HCT116 (cell line): ENCODE data around the gene GPC4. TPM values are rescaled to one million over a fixed set of nuclear protein-coding genes. Genes with fewer than 3 reads are reported as not detected.

Experiments used
- ATAC-seq: fragments of 200-7000 bp; cut with Tn5 transposase; 2 replicates; pipeline ENCODE4 v1.9.1; 2020; ENCODE audit warnings: mild to moderate bottlenecking, moderate library complexity
- BruUV-seq: library from RNA; stranded (reverse); fragments of 400-500 nt; replicated peaks from 2 replicates; lab custom pipeline; 2021; lab: Mats Ljungman, UMichigan
- CTCF ChIA-PET: fragments of 300-600 bp; sonication (Branson Sonifier 250); formaldehyde crosslinking; loops from one replicate; lab custom pipeline; 2021; ENCODE audit warnings: antibody characterized with exemption; lab: Charles Lee
- POLR2A ChIA-PET: fragments of 300-600, 350-600 bp; sonication (Branson Sonifier 250); formaldehyde crosslinking; loops from one replicate; lab custom pipeline; 2021; ENCODE audit warnings: antibody characterized with exemption; lab: Charles Lee
- RAD21 ChIA-PET, 2 experiments: fragments of 300-600 bp; sonication (Branson Sonifier 250); formaldehyde crosslinking; loops; one replicate each; lab custom pipeline; 2023; ENCODE audit warnings: low total read pairs in 2 of 2; ENCODE audit not compliant: uncharacterized antibody in 2 of 2, unreplicated experiment in 2 of 2, low non-redundant PET in 1 of 2; lab: Charles Lee
- DNase-seq: peaks from one replicate; pipeline ENCODE4 v3.0.0-alpha.2; 2010; ENCODE audit warnings: low read depth, low spot score
- H2AFZ ChIP-seq: fragments of 200-600 bp; shearing (Covaris generic), sonication (generic); 2 replicates; pipeline ENCODE4 v1.6.1; 2017; ENCODE audit warnings: low read depth, mixed run types, mixed read lengths, antibody characterized with exemption, low read length; ENCODE audit not compliant: poor library complexity, severe bottlenecking
- H3K27ac ChIP-seq: 2 replicates; pipeline ENCODE4 v1.5.1; 2012; ENCODE audit warnings: low read depth, low read length
- H3K27me3 ChIP-seq: fragments of 200-600 bp; sonication (generic); 2 replicates; pipeline ENCODE4 v1.6.1; 2016; ENCODE audit warnings: mixed run types, low read length, mixed read lengths; ENCODE audit not compliant: insufficient read depth
- H3K36me3 ChIP-seq, 2 experiments: fragments of 200-500 bp in 1 of 2; fragments of 200-600 bp in 1 of 2; sonication (Bioruptor generic) in 1 of 2; sonication (generic) in 1 of 2; 2 replicates each; pipeline versions ENCODE4 v1.5.1 to v1.6.1; 2014 to 2016; ENCODE audit warnings: low read length in 2 of 2, inconsistent platforms in 1 of 2, mixed read lengths in 1 of 2, mixed run types in 1 of 2; ENCODE audit not compliant: insufficient read depth in 2 of 2, control insufficient read depth in 1 of 2
- H3K4me1 ChIP-seq, 2 experiments: fragments of 200-600 bp in 1 of 2; sonication (generic) in 1 of 2; 2 replicates each; pipeline versions ENCODE4 v1.5.1 to v1.6.1; 2012 to 2017; ENCODE audit warnings: low read length in 2 of 2, inconsistent platforms in 1 of 2, mild to moderate bottlenecking in 1 of 2, mixed read lengths in 1 of 2, mixed run types in 1 of 2, moderate library complexity in 1 of 2; ENCODE audit not compliant: insufficient read depth in 2 of 2, control insufficient read depth in 1 of 2
- H3K4me2 ChIP-seq: fragments of 200-600 bp; sonication (generic); 2 replicates; pipeline ENCODE4 v1.6.1; 2017; ENCODE audit warnings: mixed run types, low read length, mixed read lengths
- H3K4me3 ChIP-seq, 2 experiments: fragments of 200-600 bp in 1 of 2; sonication (generic) in 1 of 2; replicated peaks in 1 of 2; 2 replicates each; pipeline ENCODE4 v1.5.1; 2011 to 2016; ENCODE audit warnings: low read length in 2 of 2, control low read depth in 1 of 2, low read depth in 1 of 2, mild to moderate bottlenecking in 1 of 2, mixed read lengths in 1 of 2, mixed run types in 1 of 2
- H3K79me2 ChIP-seq: fragments of 200-600 bp; sonication (generic); 2 replicates; pipeline ENCODE4 v1.6.1; 2017; ENCODE audit warnings: mild to moderate bottlenecking, mixed run types, low read length, moderate library complexity, mixed read lengths; ENCODE audit not compliant: insufficient read depth
- H3K9ac ChIP-seq: fragments of 200-600 bp; sonication (generic); 2 replicates; pipeline ENCODE4 v1.6.1; 2016; ENCODE audit warnings: low read length, mixed read lengths
- H3K9me2 ChIP-seq: fragments of 200-600 bp; sonication (generic), shearing (Covaris generic); 2 replicates; pipeline ENCODE4 v1.6.1; 2017; ENCODE audit warnings: mixed run types, mild to moderate bottlenecking, moderate library complexity; ENCODE audit not compliant: insufficient read depth
- H3K9me3 ChIP-seq, 2 experiments: fragments of 200-500 bp in 1 of 2; fragments of 200-600 bp in 1 of 2; sonication (Bioruptor generic) in 1 of 2; sonication (generic) in 1 of 2; 2 replicates each; pipeline ENCODE4 v1.6.1; 2014 to 2017; ENCODE audit warnings: low read length in 2 of 2, mixed read lengths in 2 of 2, inconsistent platforms in 1 of 2, low read depth in 1 of 2, mild to moderate bottlenecking in 1 of 2, mixed run types in 1 of 2, moderate library complexity in 1 of 2; ENCODE audit not compliant: control insufficient read depth in 1 of 2, insufficient read depth in 1 of 2
- H4K20me1 ChIP-seq: fragments of 200-600 bp; sonication (generic), shearing (Covaris generic); 2 replicates; pipeline ENCODE4 v1.6.1; 2017; ENCODE audit warnings: mixed run types, mild to moderate bottlenecking, moderate library complexity; ENCODE audit not compliant: insufficient read depth
- CBX3 ChIP-seq: IDR thresholded peaks from 2 replicates; pipeline ENCODE4 v1.6.1; 2012; ENCODE audit warnings: low read depth
- CEBPB ChIP-seq: IDR thresholded peaks from 2 replicates; pipeline ENCODE4 v1.6.1; 2012; ENCODE audit warnings: low read depth
- EGR1 ChIP-seq: IDR thresholded peaks from 2 replicates; pipeline ENCODE4 v1.6.1; 2012; ENCODE audit warnings: low read depth
- EZH2 ChIP-seq: fragments of 200-600 bp; sonication (generic); IDR thresholded peaks from 2 replicates; pipeline ENCODE4 v1.6.1; 2017; ENCODE audit warnings: antibody characterized with exemption, mixed run types
- FOSL1 ChIP-seq: IDR thresholded peaks from 2 replicates; pipeline ENCODE4 v1.6.1; 2012; ENCODE audit warnings: low read depth
- JUND ChIP-seq: IDR thresholded peaks from 2 replicates; pipeline ENCODE4 v1.6.1; 2012
- MAX ChIP-seq: IDR thresholded peaks from 2 replicates; pipeline ENCODE4 v1.6.1; 2012
- POLR2A ChIP-seq: IDR thresholded peaks from 2 replicates; pipeline ENCODE4 v1.7.0; 2011; ENCODE audit warnings: borderline replicate concordance; ENCODE audit not compliant: insufficient read depth, insufficient read length; ENCODE audit errors: extremely low read depth
- POLR2AphosphoS5 ChIP-seq: IDR thresholded peaks from 2 replicates; pipeline ENCODE4 v1.6.1; 2011; ENCODE audit warnings: mild to moderate bottlenecking, low read depth, low read length, moderate library complexity
- RAD21 ChIP-seq: IDR thresholded peaks from 2 replicates; pipeline ENCODE4 v1.6.1; 2012; ENCODE audit warnings: low read depth, mild to moderate bottlenecking
- SIN3A ChIP-seq: IDR thresholded peaks from 2 replicates; pipeline ENCODE4 v1.6.1; 2012; ENCODE audit warnings: low read depth
- SP1 ChIP-seq: IDR thresholded peaks from 2 replicates; pipeline ENCODE4 v1.6.1; 2012; ENCODE audit warnings: low read depth
- SRF ChIP-seq: IDR thresholded peaks from 2 replicates; pipeline ENCODE4 v1.6.1; 2012; ENCODE audit warnings: low read depth
- YY1 ChIP-seq: IDR thresholded peaks from 2 replicates; pipeline ENCODE4 v1.6.1; 2011; ENCODE audit warnings: low read length, low read depth, moderate library complexity, mild to moderate bottlenecking; ENCODE audit not compliant: insufficient replicate concordance; ENCODE audit errors: extremely low read depth
- ZFX ChIP-seq: fragments of 450-650 bp; IDR thresholded peaks from 2 replicates; pipeline ENCODE4 v1.6.1; 2017
- intact Hi-C: fragments of 100-400 bp; cut with micrococcal nuclease; formaldehyde crosslinking; loops from 2 replicates; pipeline ENCODE4 v1.10.0; 2022
- total RNA-seq: library from RNA; stranded (reverse); gene quantifications from one replicate; pipeline ENCODE4 v1.2.1, GENCODE V29; 2021; ENCODE audit not compliant: unreplicated experiment

The GPC4 gene
- total RNA-seq, 1 experiment from 2014 or later = 9.7 TPM

- no peaks in the 10 kb centered on the region for H3K36me3 ChIP-seq
- H3K9ac ChIP-seq = no peak overlapping the region
- ChIA-PET POLR2A (no interaction called here), RAD21 (no interaction called here), CTCF (no interaction called here)
- H3K79me2 ChIP-seq = no peaks in the 10 kb centered on the region
- no peak overlapping the region for H3K4me2 ChIP-seq
- no peaks in the 10 kb centered on the region for H4K20me1 ChIP-seq
- no peak overlapping the region for H2AFZ ChIP-seq
- no peak overlapping the region for H3K4me3 ChIP-seq
- no TSS peak for BruUV-seq
- H3K9me3 ChIP-seq = no peaks in the 10 kb centered on the region
- no peak for ATAC-seq
- H3K9me2 ChIP-seq = no peaks in the 10 kb centered on the region
- H3K4me1 ChIP-seq = no peaks in the 10 kb centered on the region
- DNase-seq = no peak
- intact Hi-C loops = no loop called here
- TF ChIP-seq FOSL1 = no peak
- no peak for TF ChIP-seq EGR1
- no peak for TF ChIP-seq POLR2AphosphoS5
- TF ChIP-seq POLR2A = no peak
- H3K27me3 ChIP-seq = no peaks in the 10 kb centered on the region
- no peak overlapping the region for H3K27ac ChIP-seq
These were observed 44.5 kb downstream of the GPC4 start for GRCh38 chrX:133370696-133371275.

GRCh38 chrX:133369065-133369464 lies 46.2 kb downstream of the GPC4 start:
- intact Hi-C loops = no loop called here
- RAD21 ChIA-PET = no interaction called here

More at GRCh38 chrX:133369065-133369464, 46.2 kb downstream of the GPC4 start:
- H3K4me2 ChIP-seq = no peak overlapping the region
- H3K36me3 ChIP-seq = no peaks in the 10 kb centered on the region
- POLR2A ChIA-PET = no interaction called here
- no peaks in the 10 kb centered on the region for H4K20me1 ChIP-seq
- no TSS peak for BruUV-seq
- ATAC-seq = no peak
- no peak overlapping the region for H2AFZ ChIP-seq
- no peak overlapping the region for H3K4me3 ChIP-seq
- no peaks in the 10 kb centered on the region for H3K9me2 ChIP-seq
- H3K4me1 ChIP-seq = no peaks in the 10 kb centered on the region
- no peaks in the 10 kb centered on the region for H3K27me3 ChIP-seq
- no peaks in the 10 kb centered on the region for H3K79me2 ChIP-seq
- DNase-seq = no peak
- CTCF ChIA-PET = no interaction called here
- no peak overlapping the region for H3K9ac ChIP-seq
- no peak overlapping the region for H3K27ac ChIP-seq
- no peak for TF ChIP-seq SIN3A
- TF ChIP-seq SP1 = no peak
- TF ChIP-seq CBX3 = no peak
- no peak for TF ChIP-seq EGR1
- no peak for TF ChIP-seq RAD21
- no peak for TF ChIP-seq MAX
- no peak for TF ChIP-seq JUND
- no peak for TF ChIP-seq YY1
- no peak for TF ChIP-seq ZFX
- TF ChIP-seq EZH2 = no peak
- no peak for TF ChIP-seq SRF
- no peak for TF ChIP-seq POLR2A
- no peak for TF ChIP-seq FOSL1
- no peak for TF ChIP-seq CEBPB
- H3K9me3 ChIP-seq = no peaks in the 10 kb centered on the region
